Esophagus squamous epithelium (tissue), 4 donors: ENCODE results near the gene DCAKD.

Source experiments
- CTCF ChIP-seq, 6 experiments: fragments of 450-650 bp in 4 of 6; fragments of 200-600 bp in 2 of 6; sonication (generic) in 2 of 6; IDR thresholded peaks; one replicate each; pipeline ENCODE4 v1.5.1; 2016 to 2019; ENCODE audit warnings: antibody characterized with exemption in 6 of 6, mild to moderate bottlenecking in 4 of 6, moderate library complexity in 4 of 6
- POLR2A ChIP-seq, 4 donors: fragments of 450-650 bp; IDR thresholded peaks; one replicate each; pipeline ENCODE4 v1.6.1; 2017; ENCODE audit warnings: antibody characterized with exemption in 4 of 4, mild to moderate bottlenecking in 4 of 4, moderate library complexity in 3 of 4

GRCh38 chr17:45048795-45049563 lies 2.5 kb downstream of the DCAKD start:
- TF ChIP-seq CTCF (IDR thresholded peaks at IDR 0.05): peak in 4 of 6 experiments; percentile 17 to 47 (median 32)
- TF ChIP-seq POLR2A (IDR thresholded peaks at IDR 0.05): no peak
